DOHH2 (cell line): ENCODE results near the gene LRRC75A.
A peak's percentile ranks its signal among the peaks of the same experiment; 100 is the strongest.
"Not testable (repeated sequence)": the region's sequence is repeated elsewhere in the genome, so short reads cannot be mapped to it uniquely, and the experiment has no call there.

Experiments used
- H3F3A ChIP-seq: fragments of 200-600 bp; sonication (generic), shearing (Covaris generic); 2 replicates; pipeline ENCODE4 v1.6.0; 2016; ENCODE audit warnings: antibody characterized with exemption, mild to moderate bottlenecking; ENCODE audit not compliant: control insufficient read depth, insufficient read depth
- H3K27ac ChIP-seq: fragments of 200-600 bp; sonication (generic); 2 replicates; pipeline ENCODE4 v1.5.1; 2014; ENCODE audit warnings: low read depth, mild to moderate bottlenecking, low read length, moderate library complexity
- H3K27me3 ChIP-seq: fragments of 200-600 bp; sonication (generic); 2 replicates; pipeline ENCODE4 v1.6.1; 2014; ENCODE audit warnings: mild to moderate bottlenecking, low read length, mixed read lengths; ENCODE audit not compliant: control insufficient read depth
- H3K36me3 ChIP-seq: fragments of 200-600 bp; sonication (generic); 2 replicates; pipeline ENCODE4 v1.6.1; 2014; ENCODE audit warnings: mild to moderate bottlenecking, low read length, moderate library complexity, mixed read lengths; ENCODE audit not compliant: control insufficient read depth
- H3K4me1 ChIP-seq: fragments of 200-600 bp; sonication (generic); 2 replicates; pipeline ENCODE4 v1.6.1; 2014; ENCODE audit warnings: mild to moderate bottlenecking, low read length, mixed read lengths; ENCODE audit not compliant: control insufficient read depth
- H3K4me2 ChIP-seq: fragments of 200-600 bp; sonication (generic); 2 replicates; pipeline ENCODE4 v1.6.0; 2014; ENCODE audit warnings: mild to moderate bottlenecking, low read length, moderate library complexity
- H3K4me3 ChIP-seq: fragments of 200-600 bp; sonication (generic); 2 replicates; pipeline ENCODE4 v1.5.1; 2014; ENCODE audit warnings: mild to moderate bottlenecking, low read length, mixed read lengths
- H3K79me2 ChIP-seq: fragments of 200-600 bp; sonication (generic); 2 replicates; pipeline ENCODE4 v1.6.1; 2014; ENCODE audit warnings: mild to moderate bottlenecking, low read length, mixed read lengths; ENCODE audit not compliant: control insufficient read depth
- H3K9me2 ChIP-seq: fragments of 200-600 bp; sonication (generic); replicated peaks from 2 replicates; pipeline ENCODE4 v1.6.1; 2014; ENCODE audit warnings: mild to moderate bottlenecking, low read length, mixed read lengths; ENCODE audit not compliant: control insufficient read depth
- H3K9me3 ChIP-seq: fragments of 200-600 bp; sonication (generic); 2 replicates; pipeline ENCODE4 v1.6.1; 2014; ENCODE audit warnings: antibody characterized with exemption, low read length, mixed read lengths; ENCODE audit not compliant: control insufficient read depth, insufficient read depth
- H4K20me1 ChIP-seq: fragments of 200-600 bp; sonication (generic); 2 replicates; pipeline ENCODE4 v1.6.0; 2014; ENCODE audit warnings: low read depth, mild to moderate bottlenecking, antibody characterized with exemption, low read length, moderate library complexity; ENCODE audit not compliant: control insufficient read depth, insufficient read depth
- EZH2phosphoT487 ChIP-seq: fragments of 200-600 bp; sonication (generic); IDR thresholded peaks from 2 replicates; pipeline ENCODE4 v1.6.1; 2017; ENCODE audit warnings: borderline replicate concordance, mild to moderate bottlenecking, antibody characterized with exemption, low read length, moderate library complexity, mixed read lengths
- TF ChIP-seq, protein P1 (sequence below): fragments of 200-600 bp; sonication (generic); IDR thresholded peaks from one replicate; pipeline ENCODE4 v1.5.1; 2014; ENCODE audit warnings: antibody characterized with exemption, mild to moderate bottlenecking, low read depth, low read length; ENCODE audit not compliant: poor library complexity, severe bottlenecking

Gene LRRC75A

DNA sequence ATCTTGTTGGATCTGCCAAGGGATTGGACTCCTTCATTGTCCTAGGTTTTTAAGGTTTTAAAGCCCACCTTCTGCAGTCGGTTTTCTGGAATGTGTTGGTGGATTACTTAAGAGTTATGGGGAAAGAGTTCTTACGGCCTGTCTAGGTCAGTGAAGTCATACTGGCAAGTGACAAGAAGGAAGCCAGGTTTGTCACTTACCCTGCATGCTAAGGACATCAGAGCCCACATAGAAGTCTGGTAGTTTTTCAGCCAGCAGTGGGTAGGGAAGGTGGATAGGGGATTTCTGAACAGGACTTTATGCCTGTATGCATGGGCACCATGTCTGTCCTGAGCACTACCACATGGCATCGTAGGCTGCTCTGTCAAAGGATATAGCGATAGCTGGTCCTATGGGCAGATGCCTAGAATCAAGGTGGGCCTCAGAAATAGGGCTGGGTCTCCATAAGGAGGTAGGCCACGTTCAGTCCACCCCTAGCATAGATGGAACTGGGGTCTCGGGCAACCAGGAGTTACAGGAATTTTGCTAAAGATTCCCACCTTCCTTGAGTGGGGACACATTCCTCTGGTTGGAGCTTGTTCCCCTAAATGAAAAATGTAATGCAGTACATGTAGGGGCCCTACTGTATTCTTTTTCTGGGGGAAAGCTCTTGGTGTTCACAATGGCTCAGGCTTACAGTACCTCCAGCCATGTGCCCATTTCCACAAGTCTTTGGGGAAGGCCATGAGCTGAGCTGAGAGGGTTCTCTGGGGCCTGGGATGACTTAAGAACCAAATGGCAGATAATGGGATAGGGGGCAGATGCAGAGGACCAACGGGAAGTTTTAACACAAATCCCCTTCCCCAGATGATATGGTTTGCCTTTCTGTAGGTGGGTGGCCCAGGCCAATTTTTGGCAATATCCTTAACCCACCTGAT lies 49.1 kb downstream of the LRRC75A start:
- Histone ChIP-seq H3K36me3 (peaks cover 89% of the 10 kb centered on the region), H4K20me1 (peaks cover 16% of the 10 kb centered on the region; the same call in 1 of the 2 replicates), H3K27ac (peak overlapping the region; percentile 86), H3K4me1 (peaks cover 47% of the 10 kb centered on the region), H3K79me2 (peaks cover 67% of the 10 kb centered on the region), H3K4me3 (peak overlapping the region; percentile 89), H3F3A (peaks cover 77% of the 10 kb centered on the region), H3K9me2 (no peaks in the 10 kb centered on the region), H3K4me2 (peak overlapping the region; percentile 94), H3K27me3 (no peaks in the 10 kb centered on the region), H3K9me3 (no peaks in the 10 kb centered on the region)
- TF ChIP-seq, protein P1, sequence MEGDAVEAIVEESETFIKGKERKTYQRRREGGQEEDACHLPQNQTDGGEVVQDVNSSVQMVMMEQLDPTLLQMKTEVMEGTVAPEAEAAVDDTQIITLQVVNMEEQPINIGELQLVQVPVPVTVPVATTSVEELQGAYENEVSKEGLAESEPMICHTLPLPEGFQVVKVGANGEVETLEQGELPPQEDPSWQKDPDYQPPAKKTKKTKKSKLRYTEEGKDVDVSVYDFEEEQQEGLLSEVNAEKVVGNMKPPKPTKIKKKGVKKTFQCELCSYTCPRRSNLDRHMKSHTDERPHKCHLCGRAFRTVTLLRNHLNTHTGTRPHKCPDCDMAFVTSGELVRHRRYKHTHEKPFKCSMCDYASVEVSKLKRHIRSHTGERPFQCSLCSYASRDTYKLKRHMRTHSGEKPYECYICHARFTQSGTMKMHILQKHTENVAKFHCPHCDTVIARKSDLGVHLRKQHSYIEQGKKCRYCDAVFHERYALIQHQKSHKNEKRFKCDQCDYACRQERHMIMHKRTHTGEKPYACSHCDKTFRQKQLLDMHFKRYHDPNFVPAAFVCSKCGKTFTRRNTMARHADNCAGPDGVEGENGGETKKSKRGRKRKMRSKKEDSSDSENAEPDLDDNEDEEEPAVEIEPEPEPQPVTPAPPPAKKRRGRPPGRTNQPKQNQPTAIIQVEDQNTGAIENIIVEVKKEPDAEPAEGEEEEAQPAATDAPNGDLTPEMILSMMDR, result no peak
- no peak for TF ChIP-seq EZH2phosphoT487

DNA sequence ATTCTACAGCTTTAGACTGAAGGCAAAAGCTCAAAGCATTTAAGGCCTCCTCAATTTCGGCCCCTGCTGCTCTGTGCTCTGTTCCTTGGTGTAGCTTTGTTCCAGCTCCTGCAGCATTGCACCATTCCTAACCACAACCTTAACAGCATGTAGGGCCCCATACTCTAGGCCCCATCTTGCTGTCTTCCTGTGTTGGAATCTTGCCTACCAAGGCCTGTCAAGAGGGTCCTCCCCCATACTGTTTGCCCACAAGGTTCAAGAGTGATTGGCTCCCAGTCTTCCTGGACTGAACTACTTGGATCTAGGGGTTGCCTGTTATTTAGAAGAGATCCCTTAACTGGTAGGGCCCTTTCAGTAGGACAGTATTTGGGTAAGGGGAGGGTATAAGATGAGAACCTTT lies 49.9 kb downstream of the LRRC75A start:
- peaks cover 81% of the 10 kb centered on the region for H3K36me3 ChIP-seq
- H3K4me1 ChIP-seq, result peaks cover 48% of the 10 kb centered on the region
- H4K20me1 ChIP-seq, result peaks cover 16% of the 10 kb centered on the region; the same call in 1 of the 2 replicates
- peak overlapping the region; percentile 94 for H3K4me2 ChIP-seq
- H3K9me2 ChIP-seq, result no peaks in the 10 kb centered on the region
- H3K79me2 ChIP-seq, result peaks cover 67% of the 10 kb centered on the region
- H3K27me3 ChIP-seq, result no peaks in the 10 kb centered on the region
- peaks cover 72% of the 10 kb centered on the region for H3F3A ChIP-seq
- H3K4me3 ChIP-seq, result peak overlapping the region; percentile 89
- H3K27ac ChIP-seq, result peak overlapping the region; percentile 86
- no peak for TF ChIP-seq EZH2phosphoT487
- TF ChIP-seq, protein P1, result no peak
- H3K9me3 ChIP-seq, result no peaks in the 10 kb centered on the region

DNA sequence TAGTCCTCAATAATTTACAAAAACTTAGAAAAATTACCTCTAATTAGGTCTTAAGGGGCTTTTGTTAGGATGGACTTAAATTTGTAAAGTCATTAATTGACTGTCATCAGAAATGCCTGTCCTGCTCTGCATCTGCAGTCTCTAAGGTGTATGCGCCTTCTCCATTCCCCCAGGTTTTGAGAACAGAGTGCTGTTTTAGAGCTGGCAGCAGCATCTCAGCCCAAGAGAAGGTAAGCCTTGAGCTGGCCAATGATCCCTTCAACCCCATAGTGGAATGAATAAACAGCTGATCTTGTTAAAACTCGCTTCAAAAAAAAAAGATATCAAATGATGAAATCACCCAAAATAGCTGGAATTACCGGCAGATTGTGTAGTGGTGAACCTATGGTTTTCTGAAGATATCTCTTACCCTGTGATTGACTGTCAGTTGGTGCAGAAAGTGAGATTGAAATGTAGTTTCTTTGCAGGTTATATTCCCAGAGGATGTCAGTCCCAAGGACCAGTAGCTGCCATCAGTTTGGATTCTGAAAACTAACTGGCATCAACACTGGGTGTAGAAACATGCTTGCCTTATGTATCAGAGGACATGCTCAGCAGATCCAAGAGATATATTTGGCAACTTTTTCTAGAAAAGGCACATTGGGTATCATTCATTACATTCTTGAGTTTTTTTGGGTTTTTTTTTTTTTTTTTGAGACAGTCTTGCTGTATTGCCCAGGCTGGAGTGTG lies 50.9 kb downstream of the LRRC75A start:
- peaks cover 62% of the 10 kb centered on the region for H3F3A ChIP-seq
- H3K4me3 ChIP-seq, result peak overlapping the region; percentile 89
- TF ChIP-seq, protein P1, result no peak
- TF ChIP-seq EZH2phosphoT487, result no peak
- peak overlapping the region; percentile 94 for H3K4me2 ChIP-seq
- peaks cover 48% of the 10 kb centered on the region for H3K4me1 ChIP-seq
- H3K27ac ChIP-seq, result peak overlapping the region; percentile 86
- H4K20me1 ChIP-seq, result peaks cover 16% of the 10 kb centered on the region; the same call in 1 of the 2 replicates
- no peaks in the 10 kb centered on the region for H3K9me2 ChIP-seq
- H3K36me3 ChIP-seq, result peaks cover 71% of the 10 kb centered on the region
- H3K9me3 ChIP-seq, result no peaks in the 10 kb centered on the region
- H3K27me3 ChIP-seq, result no peaks in the 10 kb centered on the region
- peaks cover 61% of the 10 kb centered on the region for H3K79me2 ChIP-seq

DNA sequence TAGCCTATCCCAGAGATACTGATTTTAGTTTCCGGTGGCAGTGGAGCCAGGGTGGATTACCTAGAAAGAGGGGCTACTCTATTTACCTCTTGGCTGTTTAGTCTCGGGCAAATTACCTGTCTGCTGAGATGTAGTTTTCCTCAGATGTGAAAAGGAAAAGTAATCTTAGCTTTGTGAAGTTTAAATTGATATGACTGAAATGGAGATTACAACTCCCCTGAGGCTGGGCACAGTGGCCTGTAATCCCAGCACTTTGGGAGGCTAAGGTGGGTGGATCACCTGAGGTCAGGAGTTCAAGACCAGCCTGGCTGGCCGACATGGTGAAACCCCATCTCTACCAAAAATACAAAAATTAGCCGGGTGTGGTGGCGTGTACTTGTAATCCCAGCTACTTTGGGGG lies 51.6 kb downstream of the LRRC75A start:
- Histone ChIP-seq H3K4me2 (peak overlapping the region; percentile 94), H3K27ac (peak overlapping the region; percentile 86), H3K4me3 (peak overlapping the region; percentile 89), H4K20me1 (peaks cover 16% of the 10 kb centered on the region; the same call in 1 of the 2 replicates), H3K79me2 (peaks cover 61% of the 10 kb centered on the region), H3K36me3 (peaks cover 64% of the 10 kb centered on the region), H3F3A (peaks cover 56% of the 10 kb centered on the region), H3K4me1 (peaks cover 48% of the 10 kb centered on the region)
- not testable (repeated sequence) for H3K9me2 ChIP-seq, H3K9me3 ChIP-seq, H3K27me3 ChIP-seq
